Esophagus muscularis mucosa (tissue), 3 donors: ENCODE measurements around the gene BRCA1.

Experiments
- POLR2A ChIP-seq: fragments of 450-650 bp; IDR thresholded peaks from one replicate; pipeline ENCODE4 v1.6.1; 2017; ENCODE audit warnings: antibody characterized with exemption, moderate library complexity, mild to moderate bottlenecking, low read depth
- TF ChIP-seq, protein P1 (sequence below), 3 experiments: fragments of 200-600 bp in 2 of 3; fragments of 450-650 bp in 1 of 3; sonication (generic) in 2 of 3; IDR thresholded peaks; one replicate each; pipeline ENCODE4 v1.5.1; 2017 to 2019; ENCODE audit warnings: antibody characterized with exemption in 3 of 3, mild to moderate bottlenecking in 2 of 3, moderate library complexity in 1 of 3

GRCh38 chr17:43040655-43041054, 84.5 kb downstream of the BRCA1 start:
- TF ChIP-seq, protein P1, sequence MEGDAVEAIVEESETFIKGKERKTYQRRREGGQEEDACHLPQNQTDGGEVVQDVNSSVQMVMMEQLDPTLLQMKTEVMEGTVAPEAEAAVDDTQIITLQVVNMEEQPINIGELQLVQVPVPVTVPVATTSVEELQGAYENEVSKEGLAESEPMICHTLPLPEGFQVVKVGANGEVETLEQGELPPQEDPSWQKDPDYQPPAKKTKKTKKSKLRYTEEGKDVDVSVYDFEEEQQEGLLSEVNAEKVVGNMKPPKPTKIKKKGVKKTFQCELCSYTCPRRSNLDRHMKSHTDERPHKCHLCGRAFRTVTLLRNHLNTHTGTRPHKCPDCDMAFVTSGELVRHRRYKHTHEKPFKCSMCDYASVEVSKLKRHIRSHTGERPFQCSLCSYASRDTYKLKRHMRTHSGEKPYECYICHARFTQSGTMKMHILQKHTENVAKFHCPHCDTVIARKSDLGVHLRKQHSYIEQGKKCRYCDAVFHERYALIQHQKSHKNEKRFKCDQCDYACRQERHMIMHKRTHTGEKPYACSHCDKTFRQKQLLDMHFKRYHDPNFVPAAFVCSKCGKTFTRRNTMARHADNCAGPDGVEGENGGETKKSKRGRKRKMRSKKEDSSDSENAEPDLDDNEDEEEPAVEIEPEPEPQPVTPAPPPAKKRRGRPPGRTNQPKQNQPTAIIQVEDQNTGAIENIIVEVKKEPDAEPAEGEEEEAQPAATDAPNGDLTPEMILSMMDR (IDR thresholded peaks at IDR 0.05) = no peak
- TF ChIP-seq POLR2A = no peak
